T-helper 2 cell treated with Interferon-gamma antibody and Interleukin-4, amounts not matched to agents 100 ng/mL and 5 ng/mL, for 36 hours (primary cell): ENCODE measurements around the gene LRRTM2. TPM values are rescaled to one million over a fixed set of nuclear protein-coding genes. Genes with fewer than 3 reads are reported as not detected.
"Not testable (repeated sequence)": the region's sequence is repeated elsewhere in the genome, so short reads cannot be mapped to it uniquely, and the experiment has no call there.

Experiments used
- intact Hi-C: fragments of 100-400 bp; cut with micrococcal nuclease; formaldehyde crosslinking; loops from one replicate; pipeline ENCODE4 v1.15.1; 2023
- total RNA-seq: library from RNA; stranded (reverse); gene quantifications from 2 replicates; pipeline ENCODE4 v1.2.3, GENCODE V29; 2022

The LRRTM2 gene
- total RNA-seq = 0.02 and 0.09 TPM in 2 replicates

- intact Hi-C loops = no loop called here
These were observed at the start of gene LRRTM2 for GRCh38 chr5:138874771-138875551. Gene LRRTM2 (minus strand): TSS chr5:138875335. CDS start chr5:138874911, 424 bp downstream.

GRCh38 chr5:138922494-138922893 is 47.4 kb upstream of the LRRTM2 start:
- intact Hi-C loops = no loop called here

- intact Hi-C loops = not testable (repeated sequence)
These were observed 46.2 kb upstream of the LRRTM2 start for GRCh38 chr5:138921362-138921761.

- intact Hi-C loops = no loop called here
These were observed 45.0 kb upstream of the LRRTM2 start for GRCh38 chr5:138920181-138920580.

- intact Hi-C loops = no loop called here
These were observed 43.6 kb upstream of the LRRTM2 start for GRCh38 chr5:138918686-138919085.

GRCh38 chr5:138914338-138914737 is 39.2 kb upstream of the LRRTM2 start:
- intact Hi-C loops = no loop called here

GRCh38 chr5:138913773-138914172 is 38.6 kb upstream of the LRRTM2 start:
- intact Hi-C loops = no loop called here

- intact Hi-C loops = no loop called here
These were observed 37.0 kb upstream of the LRRTM2 start for GRCh38 chr5:138912093-138912492.

- intact Hi-C loops = no loop called here
These were observed 36.3 kb upstream of the LRRTM2 start for GRCh38 chr5:138911441-138911840.

GRCh38 chr5:138910546-138911185 is 35.5 kb upstream of the LRRTM2 start:
- intact Hi-C loops = no loop called here

- intact Hi-C loops = no loop called here
These were observed 34.6 kb upstream of the LRRTM2 start for GRCh38 chr5:138909734-138910133.

- intact Hi-C loops = no loop called here
These were observed 30.4 kb upstream of the LRRTM2 start for GRCh38 chr5:138905541-138905940.

GRCh38 chr5:138903130-138903775 is 28.1 kb upstream of the LRRTM2 start:
- intact Hi-C loops = no loop called here

GRCh38 chr5:138901716-138902115 is 26.6 kb upstream of the LRRTM2 start:
- intact Hi-C loops = no loop called here

- intact Hi-C loops = no loop called here
These were observed 25.3 kb upstream of the LRRTM2 start for GRCh38 chr5:138900281-138900965.

- intact Hi-C loops = no loop called here
These were observed 23.6 kb upstream of the LRRTM2 start for GRCh38 chr5:138898742-138899141.

GRCh38 chr5:138898299-138898698 is 23.2 kb upstream of the LRRTM2 start:
- intact Hi-C loops = no loop called here

GRCh38 chr5:138895918-138896317 is 20.8 kb upstream of the LRRTM2 start:
- intact Hi-C loops = no loop called here

- intact Hi-C loops = no loop called here
These were observed 15.5 kb upstream of the LRRTM2 start for GRCh38 chr5:138890644-138891043.

- intact Hi-C loops = no loop called here
These were observed 14.9 kb upstream of the LRRTM2 start for GRCh38 chr5:138889994-138890393.

- intact Hi-C loops = no loop called here
These were observed 9.4 kb upstream of the LRRTM2 start for GRCh38 chr5:138884554-138884953.

- intact Hi-C loops = no loop called here
These were observed 9.0 kb upstream of the LRRTM2 start for GRCh38 chr5:138884094-138884493.
